BE2C (cell line): ENCODE results near the gene GPR150.

Experiments used
- DNase-seq: peaks from one replicate; pipeline ENCODE4 v3.0.0-alpha.2; 2020
- H3K27me3 ChIP-seq: fragments of 250-450 bp; sonication (Bioruptor Pico); 2 replicates; pipeline ENCODE4 v1.5.1; 2020; ENCODE audit warnings: mild to moderate bottlenecking
- H3K36me3 ChIP-seq: fragments of 250-450 bp; sonication (Bioruptor Pico); 2 replicates; pipeline ENCODE4 v1.5.1; 2020; ENCODE audit warnings: mild to moderate bottlenecking
- H3K4me1 ChIP-seq: fragments of 250-450 bp; sonication (Bioruptor Pico); 2 replicates; pipeline ENCODE4 v1.5.1; 2020
- H3K4me3 ChIP-seq: 2 replicates; pipeline ENCODE4 v1.5.1; 2011; ENCODE audit warnings: low read depth, low read length
- H3K9me3 ChIP-seq: fragments of 250-450 bp; sonication (Bioruptor Pico); 2 replicates; pipeline ENCODE4 v1.5.1; 2020
- CTCF ChIP-seq: IDR thresholded peaks from 2 replicates; pipeline ENCODE4 v1.5.1; 2012; ENCODE audit warnings: mild to moderate bottlenecking, low read depth, low read length

GPR150 gene

GRCh38 chr5:95664204-95664786 is 44.4 kb downstream of the GPR150 start:
- Histone ChIP-seq H3K27me3 (no peaks in the 10 kb centered on the region), H3K4me3 (no peak overlapping the region), H3K4me1 (peaks cover 1% of the 10 kb centered on the region; the same call in 1 of the 2 replicates), H3K9me3 (no peaks in the 10 kb centered on the region), H3K36me3 (no peaks in the 10 kb centered on the region)
- peak; percentile 24 for DNase-seq
- TF ChIP-seq CTCF: peak; percentile 88

- H3K4me1 ChIP-seq: peaks cover 7% of the 10 kb centered on the region
- H3K27me3 ChIP-seq: no peaks in the 10 kb centered on the region
- DNase-seq: no peak
- H3K4me3 ChIP-seq: no peak overlapping the region
- H3K9me3 ChIP-seq: no peaks in the 10 kb centered on the region
- no peak for TF ChIP-seq CTCF
- no peaks in the 10 kb centered on the region for H3K36me3 ChIP-seq
These were observed 47.3 kb downstream of the GPR150 start for GRCh38 chr5:95667061-95667618.

- Histone ChIP-seq H3K36me3 (no peaks in the 10 kb centered on the region), H3K4me1 (peaks cover 10% of the 10 kb centered on the region), H3K27me3 (no peaks in the 10 kb centered on the region), H3K4me3 (no peak overlapping the region), H3K9me3 (no peaks in the 10 kb centered on the region)
- no peak for TF ChIP-seq CTCF
- no peak for DNase-seq
These were observed 47.8 kb downstream of the GPR150 start for GRCh38 chr5:95667678-95668077.

GRCh38 chr5:95668216-95668615 is 48.3 kb downstream of the GPR150 start:
- H3K36me3 ChIP-seq: no peaks in the 10 kb centered on the region
- DNase-seq: no peak
- no peak for TF ChIP-seq CTCF
- H3K4me3 ChIP-seq: no peak overlapping the region
- peaks cover 10% of the 10 kb centered on the region for H3K4me1 ChIP-seq
- no peaks in the 10 kb centered on the region for H3K27me3 ChIP-seq
- H3K9me3 ChIP-seq: no peaks in the 10 kb centered on the region

DNA sequence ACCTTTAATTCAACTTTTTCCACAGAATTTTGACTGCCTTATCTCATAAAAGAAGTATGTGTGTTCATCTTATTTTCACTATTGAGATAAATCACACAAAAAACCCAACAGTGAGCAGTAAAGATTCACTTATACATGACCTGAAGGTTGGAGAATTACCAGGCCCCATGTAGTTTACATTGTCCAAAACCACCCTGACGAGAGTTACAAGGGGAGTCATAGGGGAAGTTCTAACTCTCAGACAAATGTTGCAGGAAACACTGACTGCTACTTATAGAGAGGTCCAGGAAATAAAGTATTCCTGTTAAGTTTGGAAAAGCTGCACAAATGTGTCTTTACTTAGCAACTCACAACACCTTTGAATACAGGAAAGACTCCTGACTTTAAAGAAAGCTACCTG is 48.8 kb downstream of the GPR150 start:
- peaks cover 10% of the 10 kb centered on the region for H3K4me1 ChIP-seq
- no peak for DNase-seq
- no peak overlapping the region for H3K4me3 ChIP-seq
- no peak for TF ChIP-seq CTCF
- no peaks in the 10 kb centered on the region for H3K36me3 ChIP-seq
- H3K9me3 ChIP-seq: no peaks in the 10 kb centered on the region
- H3K27me3 ChIP-seq: no peaks in the 10 kb centered on the region

DNA sequence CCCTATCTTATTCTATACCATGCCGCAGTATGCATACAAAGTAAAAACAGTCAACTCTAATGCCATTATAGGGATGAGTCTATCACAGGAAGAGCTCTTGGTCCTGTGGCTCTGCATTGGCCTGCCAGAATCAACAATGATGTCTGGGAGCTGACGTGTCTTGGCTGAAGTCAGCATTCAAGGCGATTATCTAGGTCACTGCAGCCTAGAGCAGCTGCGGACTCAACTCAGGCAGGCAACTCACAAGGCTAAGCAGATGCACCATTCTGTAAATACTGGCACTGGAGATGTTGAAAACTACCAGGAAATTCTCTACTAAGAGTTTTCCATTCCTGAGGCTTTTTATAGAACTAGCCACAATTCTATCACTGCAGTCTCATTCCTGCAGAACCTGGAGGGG is 49.7 kb downstream of the GPR150 start:
- H3K9me3 ChIP-seq: no peaks in the 10 kb centered on the region
- peaks cover 10% of the 10 kb centered on the region for H3K4me1 ChIP-seq
- peak; percentile 45 for DNase-seq
- H3K4me3 ChIP-seq: no peak overlapping the region
- no peak for TF ChIP-seq CTCF
- H3K27me3 ChIP-seq: no peaks in the 10 kb centered on the region
- H3K36me3 ChIP-seq: no peaks in the 10 kb centered on the region
